Activated T-helper 1 cell treated with anti-CD3 and anti-CD28 coated beads, Interleukin-12 subunit alpha, Interleukin-12 subunit beta, Interleukin-2, Interleukin-4 antibody, amounts not matched to agents 30 ng/mL and 10 ng/mL and 1 ng/mL, durations not matched to agents 14 hours and 24 hours and 36 hours (primary cell): ENCODE results near the gene CDH23. TPM values are rescaled to one million over a fixed set of nuclear protein-coding genes. Genes with fewer than 3 reads are reported as not detected.

Source experiments
- DNase-seq: peaks from one replicate; pipeline ENCODE4 v3.0.0; 2021; ENCODE audit warnings: low spot score
- H3K27ac Mint-ChIP-seq: one replicate; pipeline ENCODE4 v1.8.0; 2021; ENCODE audit warnings: mild to moderate bottlenecking, mixed read lengths
- H3K27me3 Mint-ChIP-seq: one replicate; pipeline ENCODE4 v1.8.0; 2022; ENCODE audit warnings: mild to moderate bottlenecking, moderate library complexity, mixed read lengths; ENCODE audit not compliant: insufficient read depth
- H3K36me3 Mint-ChIP-seq: one replicate; pipeline ENCODE4 v1.8.0; 2021; ENCODE audit warnings: low read depth, mixed read lengths
- H3K4me1 Mint-ChIP-seq: one replicate; pipeline ENCODE4 v1.8.0; 2021; ENCODE audit warnings: low read depth, mixed read lengths
- H3K4me3 Mint-ChIP-seq: one replicate; pipeline ENCODE4 v1.8.0; 2021; ENCODE audit warnings: mild to moderate bottlenecking, moderate library complexity, mixed read lengths
- H3K9me3 Mint-ChIP-seq: one replicate; pipeline ENCODE4 v1.8.0; 2021; ENCODE audit warnings: mixed read lengths
- intact Hi-C: fragments of 100-400 bp; cut with micrococcal nuclease; formaldehyde crosslinking; loops from one replicate; pipeline ENCODE4 v1.15.1; 2024
- total RNA-seq: library from RNA; stranded (reverse); gene quantifications from 2 replicates; pipeline ENCODE4 v1.2.3, GENCODE V29; 2022

The CDH23 gene
- total RNA-seq, 1 donor from 2014 or later = 0.57 TPM

- H3K36me3 Mint-ChIP-seq = no peaks in the 10 kb centered on the region
- no peaks in the 10 kb centered on the region for H3K4me1 Mint-ChIP-seq
- peaks cover 2% of the 10 kb centered on the region for H3K27me3 Mint-ChIP-seq
- intact Hi-C loops = no loop called here
- H3K27ac Mint-ChIP-seq = no peak overlapping the region
- H3K9me3 Mint-ChIP-seq = no peaks in the 10 kb centered on the region
- no peak for DNase-seq
- H3K4me3 Mint-ChIP-seq = no peak overlapping the region
These were observed 221.5 kb downstream of the CDH23 start for GRCh38 chr10:71618176-71618575.

- intact Hi-C loops = no loop called here
These were observed 221.9 kb downstream of the CDH23 start for GRCh38 chr10:71618598-71618997.

GRCh38 chr10:71620642-71621041, 223.9 kb downstream of the CDH23 start:
- H3K4me3 Mint-ChIP-seq = no peak overlapping the region
- H3K36me3 Mint-ChIP-seq = no peaks in the 10 kb centered on the region
- no peaks in the 10 kb centered on the region for H3K9me3 Mint-ChIP-seq
- intact Hi-C loops = no loop called here
- no peak for DNase-seq
- no peak overlapping the region for H3K27ac Mint-ChIP-seq
- H3K4me1 Mint-ChIP-seq = no peaks in the 10 kb centered on the region
- H3K27me3 Mint-ChIP-seq = peaks cover 2% of the 10 kb centered on the region

More at GRCh38 chr10:71618598-71618997, 221.9 kb downstream of the CDH23 start:
- peaks cover 2% of the 10 kb centered on the region for H3K27me3 Mint-ChIP-seq
- no peak overlapping the region for H3K4me3 Mint-ChIP-seq
- H3K9me3 Mint-ChIP-seq = no peaks in the 10 kb centered on the region
- H3K27ac Mint-ChIP-seq = no peak overlapping the region
- H3K36me3 Mint-ChIP-seq = no peaks in the 10 kb centered on the region
- no peak for DNase-seq
- H3K4me1 Mint-ChIP-seq = no peaks in the 10 kb centered on the region

- Mint-ChIP-seq H3K27ac (no peak overlapping the region), H3K4me1 (no peaks in the 10 kb centered on the region), H3K36me3 (no peaks in the 10 kb centered on the region), H3K4me3 (no peak overlapping the region), H3K27me3 (peaks cover 2% of the 10 kb centered on the region), H3K9me3 (no peaks in the 10 kb centered on the region)
- intact Hi-C loops = no loop called here
- DNase-seq = no peak
These were observed 224.8 kb downstream of the CDH23 start for GRCh38 chr10:71621231-71622153.

- intact Hi-C loops = no loop called here
These were observed 225.4 kb downstream of the CDH23 start for GRCh38 chr10:71622154-71622526.

GRCh38 chr10:71622616-71623015, 225.9 kb downstream of the CDH23 start:
- intact Hi-C loops = no loop called here
- H3K4me1 Mint-ChIP-seq = no peaks in the 10 kb centered on the region
- no peaks in the 10 kb centered on the region for H3K9me3 Mint-ChIP-seq

More at GRCh38 chr10:71622154-71622526, 225.4 kb downstream of the CDH23 start:
- H3K27ac Mint-ChIP-seq = no peak overlapping the region
- H3K4me1 Mint-ChIP-seq = no peaks in the 10 kb centered on the region
- peaks cover 2% of the 10 kb centered on the region for H3K27me3 Mint-ChIP-seq
- no peak overlapping the region for H3K4me3 Mint-ChIP-seq
- no peaks in the 10 kb centered on the region for H3K36me3 Mint-ChIP-seq
- no peaks in the 10 kb centered on the region for H3K9me3 Mint-ChIP-seq
- DNase-seq = no peak

GRCh38 chr10:71623098-71623985, 226.6 kb downstream of the CDH23 start:
- no peaks in the 10 kb centered on the region for H3K4me1 Mint-ChIP-seq
- peaks cover 4% of the 10 kb centered on the region for H3K27me3 Mint-ChIP-seq
- H3K27ac Mint-ChIP-seq = no peak overlapping the region
- intact Hi-C loops = no loop called here
- H3K36me3 Mint-ChIP-seq = no peaks in the 10 kb centered on the region
- no peak overlapping the region for H3K4me3 Mint-ChIP-seq
- no peak for DNase-seq
- H3K9me3 Mint-ChIP-seq = no peaks in the 10 kb centered on the region

More at GRCh38 chr10:71622616-71623015, 225.9 kb downstream of the CDH23 start:
- DNase-seq = no peak
- no peak overlapping the region for H3K27ac Mint-ChIP-seq
- H3K27me3 Mint-ChIP-seq = peaks cover 4% of the 10 kb centered on the region
- no peak overlapping the region for H3K4me3 Mint-ChIP-seq
- H3K36me3 Mint-ChIP-seq = no peaks in the 10 kb centered on the region

GRCh38 chr10:71623986-71624291, 227.2 kb downstream of the CDH23 start:
- DNase-seq = no peak
- H3K36me3 Mint-ChIP-seq = no peaks in the 10 kb centered on the region
- H3K9me3 Mint-ChIP-seq = no peaks in the 10 kb centered on the region
- intact Hi-C loops = no loop called here
- H3K4me1 Mint-ChIP-seq = no peaks in the 10 kb centered on the region
- H3K27ac Mint-ChIP-seq = no peak overlapping the region
- peaks cover 2% of the 10 kb centered on the region for H3K27me3 Mint-ChIP-seq
- H3K4me3 Mint-ChIP-seq = no peak overlapping the region

GRCh38 chr10:71625445-71626175, 228.9 kb downstream of the CDH23 start:
- Mint-ChIP-seq H3K9me3 (no peaks in the 10 kb centered on the region), H3K27me3 (peaks cover 2% of the 10 kb centered on the region), H3K36me3 (no peaks in the 10 kb centered on the region), H3K4me1 (no peaks in the 10 kb centered on the region), H3K27ac (no peak overlapping the region), H3K4me3 (no peak overlapping the region)
- DNase-seq = no peak
- intact Hi-C loops = no loop called here

- H3K9me3 Mint-ChIP-seq = no peaks in the 10 kb centered on the region
- H3K4me1 Mint-ChIP-seq = no peaks in the 10 kb centered on the region
- no peak overlapping the region for H3K27ac Mint-ChIP-seq
- H3K27me3 Mint-ChIP-seq = peaks cover 2% of the 10 kb centered on the region
- no peaks in the 10 kb centered on the region for H3K36me3 Mint-ChIP-seq
- no peak for DNase-seq
- no peak overlapping the region for H3K4me3 Mint-ChIP-seq
- intact Hi-C loops = no loop called here
These were observed 230.7 kb downstream of the CDH23 start for GRCh38 chr10:71627230-71627939.

- Mint-ChIP-seq H3K27me3 (peaks cover 2% of the 10 kb centered on the region), H3K4me3 (no peak overlapping the region), H3K4me1 (no peaks in the 10 kb centered on the region), H3K9me3 (no peaks in the 10 kb centered on the region), H3K27ac (no peak overlapping the region), H3K36me3 (no peaks in the 10 kb centered on the region)
- no peak for DNase-seq
- intact Hi-C loops = no loop called here
These were observed 231.2 kb downstream of the CDH23 start for GRCh38 chr10:71627956-71628355.

- Mint-ChIP-seq H3K4me1 (no peaks in the 10 kb centered on the region), H3K4me3 (no peak overlapping the region), H3K27ac (no peak overlapping the region), H3K36me3 (no peaks in the 10 kb centered on the region), H3K27me3 (peaks cover 2% of the 10 kb centered on the region), H3K9me3 (no peaks in the 10 kb centered on the region)
- DNase-seq = no peak
- intact Hi-C loops = no loop called here
These were observed 232.4 kb downstream of the CDH23 start for GRCh38 chr10:71629131-71629530.
